RPMI8226 (cell line): ENCODE results near the gene OSGEP.
"Not testable (repeated sequence)": the region's sequence is repeated elsewhere in the genome, so short reads cannot be mapped to it uniquely, and the experiment has no call there.

ENCODE experiments used
- DNase-seq: peaks from one replicate; pipeline ENCODE4 v3.0.0-alpha.2; 2015

Gene OSGEP

DNA sequence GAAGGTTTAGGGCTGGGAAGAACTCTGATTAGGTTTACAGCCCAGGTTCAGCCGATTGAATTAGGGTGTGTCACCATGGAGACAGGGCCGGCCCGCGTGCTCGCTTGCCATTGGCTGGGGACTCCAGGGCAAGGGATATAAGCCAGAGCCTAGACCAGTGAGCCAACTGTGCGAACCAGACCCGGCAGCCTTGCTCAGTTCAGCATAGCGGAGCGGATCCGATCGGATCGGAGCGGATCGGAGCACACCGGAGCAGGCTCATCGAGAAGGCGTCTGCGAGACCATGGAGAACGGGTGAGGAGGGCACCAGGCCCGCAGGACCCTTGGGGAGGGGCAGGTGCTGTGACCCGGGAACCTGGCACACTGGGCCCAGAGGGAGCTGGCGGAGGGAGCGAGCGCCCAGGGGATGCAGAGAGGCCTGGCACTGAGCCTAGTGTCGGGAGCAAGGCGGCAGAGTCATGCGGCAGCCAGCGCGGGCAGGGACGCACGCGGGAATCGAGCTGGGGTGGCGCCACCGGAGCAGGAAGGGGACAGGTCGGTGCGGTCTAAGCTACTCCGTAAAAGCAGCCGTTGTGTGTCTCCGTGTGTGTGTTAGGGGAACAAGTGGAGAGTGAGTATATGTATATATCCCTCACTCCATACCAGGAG is 14.8 kb upstream of the OSGEP start, which contains the start of gene PNP:
TSS of gene PNP (plus strand) at position 165 of the 648 bp plus-strand sequence. CDS start at position 284, 119 bp downstream.
- peak; percentile 91 for DNase-seq

DNA sequence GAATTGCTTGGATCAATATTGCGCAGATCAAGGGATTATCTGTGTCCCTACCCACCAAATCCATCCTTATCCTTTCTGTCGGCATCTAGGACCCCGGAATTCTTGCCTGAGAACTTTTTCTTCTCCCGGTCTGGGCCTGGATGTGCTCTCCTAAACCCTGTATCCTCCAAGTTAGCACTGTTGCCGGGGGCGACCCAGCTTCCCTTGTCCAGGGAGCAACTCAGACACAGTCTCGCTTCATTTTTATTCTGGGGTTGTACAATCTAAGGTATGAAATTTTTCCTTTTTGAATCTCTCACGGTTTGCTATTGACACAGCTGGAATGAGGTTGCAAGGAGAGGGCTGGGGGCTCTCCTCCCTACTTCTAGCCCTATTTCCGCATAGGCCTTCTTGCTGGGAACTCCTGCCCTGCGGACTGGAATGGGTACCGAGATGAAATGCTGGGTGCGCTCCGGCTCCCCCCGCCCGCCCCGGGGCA is 14.2 kb upstream of the OSGEP start:
- no peak for DNase-seq

DNA sequence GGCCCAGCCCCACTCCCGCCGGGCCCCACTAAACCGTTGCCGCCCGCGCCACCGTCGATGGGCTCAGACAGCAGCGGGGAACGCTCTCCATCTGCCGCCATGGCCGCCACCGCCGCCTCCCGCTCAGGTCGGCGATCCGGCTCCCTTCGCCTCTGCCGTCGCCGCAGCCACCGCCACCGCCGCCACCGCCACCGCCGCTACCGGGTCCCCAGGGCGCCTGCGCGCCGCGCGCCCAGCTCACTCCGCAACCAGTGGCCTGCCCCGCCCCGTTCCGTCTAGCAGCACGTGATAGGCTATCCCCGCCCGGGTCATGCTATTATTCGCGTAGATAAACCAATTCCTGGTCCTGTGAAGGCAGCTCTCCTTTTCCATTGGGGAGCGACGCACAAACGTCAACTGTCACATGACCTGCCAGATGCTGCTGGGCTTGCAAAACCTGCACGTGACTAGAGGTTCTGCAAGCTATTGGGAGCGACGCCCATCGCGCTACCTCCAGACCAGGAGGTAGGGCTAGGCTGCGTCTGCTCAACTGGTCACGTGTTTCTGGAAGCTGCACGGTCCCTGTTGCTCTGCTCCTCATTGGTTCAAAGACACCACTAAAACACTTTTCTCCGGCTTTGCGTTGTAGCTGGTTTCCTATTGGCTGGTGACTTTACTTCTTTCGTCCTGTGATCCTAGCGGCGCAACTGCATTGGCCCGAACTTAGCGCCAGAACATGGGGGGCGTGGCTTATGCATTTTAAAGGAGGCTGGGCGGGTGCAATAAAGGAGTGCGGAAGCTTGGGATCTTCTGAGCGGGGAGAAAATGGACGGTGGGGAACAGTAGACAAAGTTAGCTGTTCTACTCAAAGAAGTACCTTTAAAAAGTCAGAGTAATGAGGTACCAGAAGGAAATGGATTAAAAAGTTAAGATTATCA is 6.9 kb upstream of the OSGEP start, which contains the start of gene PIP4P1:
TSS of gene PIP4P1 (minus strand) at position 210 of the 917 bp plus-strand sequence. CDS start at position 101, 109 bp downstream.
- DNase-seq: peak; percentile 97

DNA sequence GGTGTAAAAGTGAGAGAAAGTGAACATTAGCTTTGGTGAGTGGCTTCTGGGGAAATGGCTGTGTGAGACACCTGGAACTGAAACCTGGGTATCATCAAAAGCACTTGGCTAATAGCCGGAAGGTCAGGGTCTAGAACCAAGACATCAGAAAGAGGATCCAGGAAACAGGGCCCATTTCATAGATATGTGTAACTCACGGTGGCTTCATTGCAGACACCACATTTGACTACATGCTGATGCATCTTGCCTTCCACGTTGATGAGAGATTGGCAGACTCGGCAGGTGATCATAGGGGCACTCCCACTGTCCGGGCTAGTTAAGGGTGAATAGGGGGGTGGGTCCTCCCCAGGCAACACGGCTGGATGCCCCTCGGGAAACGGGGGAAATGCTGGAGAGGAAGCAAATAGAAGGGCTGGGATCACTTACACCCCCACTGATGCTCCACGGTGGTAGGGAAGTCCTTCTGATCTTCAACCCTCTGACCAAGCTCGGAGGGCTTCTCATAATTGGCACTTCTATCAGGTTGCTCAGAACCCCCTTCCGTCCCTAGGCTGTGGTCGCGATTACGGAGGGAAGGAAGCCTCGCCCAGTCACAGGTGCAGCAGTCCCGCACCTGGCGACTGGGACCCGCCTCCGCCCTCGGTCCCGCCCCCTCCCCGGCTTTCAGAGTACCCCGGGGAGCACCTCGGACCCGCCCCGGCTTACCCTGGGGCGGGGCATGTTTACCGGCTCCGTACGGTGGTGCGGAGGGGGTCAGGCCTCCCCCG is 6.0 kb upstream of the OSGEP start:
- DNase-seq: peak; percentile 81

DNA sequence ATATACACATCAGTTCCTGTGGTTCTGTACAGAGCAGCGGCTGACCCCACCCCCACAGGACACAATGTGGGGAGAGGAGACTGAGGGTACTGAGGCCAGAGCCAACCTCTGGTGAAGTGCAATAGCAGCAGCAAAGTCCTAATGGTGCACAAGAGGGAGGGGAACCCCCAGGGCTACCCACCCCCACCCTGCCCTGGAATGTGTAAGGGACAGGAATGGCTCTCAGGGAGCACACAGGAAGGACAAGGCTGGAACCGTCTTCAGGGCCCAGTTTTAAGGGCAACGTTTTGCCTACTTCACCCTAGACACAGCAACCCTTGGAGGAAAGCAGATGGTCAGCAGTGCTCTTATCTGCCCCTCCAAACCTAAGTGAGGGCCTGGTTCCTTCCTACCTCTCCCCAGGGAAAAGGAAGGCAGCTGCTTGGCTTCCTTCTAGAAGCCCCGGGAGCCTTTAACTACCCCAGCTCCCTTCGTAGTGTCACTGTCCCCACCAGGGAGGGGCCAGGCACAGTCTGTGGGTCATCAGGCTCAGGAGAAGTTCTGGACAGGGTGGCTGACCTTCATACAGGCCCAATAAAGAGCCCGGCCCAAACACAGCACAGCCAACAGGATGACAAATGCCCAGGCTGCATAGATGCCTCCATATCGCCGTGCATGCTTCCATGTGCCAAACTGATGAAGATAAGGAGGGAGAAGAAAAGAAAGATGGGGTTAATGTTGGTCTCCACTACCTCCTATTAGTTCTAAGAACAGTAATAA is 3.6 kb upstream of the OSGEP start:
- DNase-seq: no peak

DNA sequence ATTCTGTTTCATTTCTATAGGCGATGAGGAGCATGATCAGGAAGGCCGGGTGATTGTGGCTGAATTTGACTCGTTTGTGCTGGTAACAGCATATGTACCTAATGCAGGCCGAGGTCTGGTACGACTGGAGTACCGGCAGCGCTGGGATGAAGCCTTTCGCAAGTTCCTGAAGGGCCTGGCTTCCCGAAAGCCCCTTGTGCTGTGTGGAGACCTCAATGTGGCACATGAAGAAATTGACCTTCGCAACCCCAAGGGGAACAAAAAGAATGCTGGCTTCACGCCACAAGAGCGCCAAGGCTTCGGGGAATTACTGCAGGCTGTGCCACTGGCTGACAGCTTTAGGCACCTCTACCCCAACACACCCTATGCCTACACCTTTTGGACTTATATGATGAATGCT is 2.4 kb upstream of the OSGEP start:
- DNase-seq: no peak

DNA sequence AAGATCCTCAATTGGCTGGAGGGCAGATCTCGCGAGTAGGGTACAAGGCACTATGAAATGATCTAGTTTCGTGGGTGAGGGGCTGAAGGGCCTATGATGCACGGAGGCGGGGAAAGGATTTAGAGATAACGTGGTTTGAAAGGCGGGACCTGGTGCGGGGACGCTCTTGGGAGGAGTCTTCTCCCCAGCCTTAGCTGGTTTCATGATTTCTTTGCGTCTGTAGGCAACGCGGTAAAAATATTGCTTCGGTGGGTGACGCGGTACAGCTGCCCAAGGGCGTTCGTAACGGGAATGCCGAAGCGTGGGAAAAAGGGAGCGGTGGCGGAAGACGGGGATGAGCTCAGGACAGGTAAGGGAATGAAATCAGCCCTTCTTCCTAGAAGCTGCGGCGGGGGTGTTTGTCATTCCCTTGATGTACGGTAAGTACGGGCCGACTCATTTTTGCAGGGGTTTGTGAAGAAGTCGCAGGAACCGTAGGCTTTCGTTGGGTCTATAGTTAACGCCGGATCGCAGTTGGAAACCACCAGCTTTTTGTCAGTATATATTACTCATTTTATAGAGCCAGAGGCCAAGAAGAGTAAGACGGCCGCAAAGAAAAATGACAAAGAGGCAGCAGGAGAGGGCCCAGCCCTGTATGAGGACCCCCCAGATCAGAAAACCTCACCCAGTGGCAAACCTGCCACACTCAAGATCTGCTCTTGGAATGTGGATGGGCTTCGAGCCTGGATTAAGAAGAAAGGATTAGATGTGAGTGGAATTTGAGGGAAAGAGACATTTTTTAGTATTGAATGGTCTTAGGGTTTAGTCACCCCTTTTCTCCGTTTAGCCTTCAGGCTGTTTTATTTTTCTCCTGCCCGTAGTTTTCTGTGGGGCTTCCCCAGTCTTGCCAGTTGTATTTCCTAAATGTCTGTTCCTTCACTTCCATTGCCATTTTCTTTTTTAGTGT is 1.0 kb upstream of the OSGEP start:
- peak; percentile 75 for DNase-seq

DNA sequence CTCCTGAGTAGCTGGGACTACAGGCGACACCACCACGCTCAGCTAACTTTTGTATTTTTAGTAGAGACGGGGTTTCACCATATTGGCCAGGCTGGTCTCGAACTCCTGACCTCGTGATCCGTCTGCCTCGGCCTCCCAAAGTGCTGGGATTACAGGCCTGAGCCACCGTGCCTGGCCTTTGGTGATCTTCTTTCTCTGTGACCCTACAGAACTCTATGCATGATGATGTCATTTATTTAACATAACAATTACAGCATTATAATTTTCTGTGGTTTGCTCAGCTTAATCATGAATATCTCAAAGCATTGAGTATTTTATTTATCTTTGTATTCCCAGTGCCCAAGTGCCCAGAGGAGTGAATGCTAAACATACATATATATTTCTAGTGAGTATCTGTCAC is 1.8 kb downstream of the OSGEP start:
- DNase-seq: not testable (repeated sequence)

DNA sequence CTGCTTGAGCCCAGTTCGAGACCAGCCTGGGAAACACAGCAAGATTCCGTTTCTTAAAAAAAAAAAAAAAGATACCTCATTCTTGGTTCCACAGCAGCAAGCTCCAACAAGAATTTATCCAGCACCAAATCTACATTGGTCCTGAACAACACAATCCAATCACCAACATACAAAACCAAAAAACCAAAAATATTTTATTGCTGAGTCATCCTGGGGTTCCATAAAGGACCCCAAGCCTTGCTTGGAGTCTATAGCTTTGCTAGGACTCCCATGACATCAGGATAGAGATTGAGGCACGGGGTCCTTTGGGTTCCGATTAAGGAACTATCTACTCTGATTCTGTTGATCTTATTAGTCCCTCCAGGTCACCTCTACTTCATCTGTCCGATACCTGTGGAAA is 7.7 kb downstream of the OSGEP start:
- DNase-seq: no peak

DNA sequence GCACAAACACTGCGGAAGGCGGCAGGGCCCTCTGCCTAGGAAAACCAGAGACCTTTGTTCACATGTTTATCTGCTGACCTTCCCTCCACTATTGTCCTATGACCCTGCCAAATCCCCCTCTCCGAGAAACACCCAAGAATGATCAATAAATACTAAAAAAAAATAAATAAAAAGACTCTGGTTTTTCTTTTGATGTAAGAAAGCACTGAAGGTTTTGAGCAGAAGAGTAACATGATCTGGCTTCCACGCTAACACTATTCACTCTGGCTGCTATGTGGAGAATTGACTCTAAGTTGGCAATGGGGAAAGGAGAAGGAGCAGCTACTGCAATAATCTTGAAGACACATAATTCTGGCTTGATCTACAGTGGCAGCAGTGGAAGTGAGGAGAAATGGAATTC is 11.0 kb downstream of the OSGEP start:
- DNase-seq: not testable (repeated sequence)

DNA sequence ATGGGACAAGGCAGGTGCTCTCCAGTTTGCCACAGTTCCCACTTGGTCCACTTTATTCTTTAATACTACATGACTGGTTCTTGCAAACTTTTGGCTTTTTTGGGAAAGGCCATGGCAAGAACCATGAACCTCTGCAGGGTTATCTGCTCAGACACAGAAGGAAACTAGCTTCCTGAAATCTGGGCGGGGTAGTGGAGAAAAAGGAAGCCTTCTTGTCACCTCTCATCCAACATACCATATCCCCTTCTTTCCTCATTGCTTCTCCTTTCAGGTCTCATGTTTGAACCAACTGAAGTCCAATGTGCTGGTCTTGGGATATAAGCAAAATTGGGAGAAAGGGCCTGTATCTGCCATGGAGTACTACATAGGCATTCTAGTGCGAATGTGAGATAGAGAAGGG is 13.2 kb downstream of the OSGEP start:
- DNase-seq: no peak

DNA sequence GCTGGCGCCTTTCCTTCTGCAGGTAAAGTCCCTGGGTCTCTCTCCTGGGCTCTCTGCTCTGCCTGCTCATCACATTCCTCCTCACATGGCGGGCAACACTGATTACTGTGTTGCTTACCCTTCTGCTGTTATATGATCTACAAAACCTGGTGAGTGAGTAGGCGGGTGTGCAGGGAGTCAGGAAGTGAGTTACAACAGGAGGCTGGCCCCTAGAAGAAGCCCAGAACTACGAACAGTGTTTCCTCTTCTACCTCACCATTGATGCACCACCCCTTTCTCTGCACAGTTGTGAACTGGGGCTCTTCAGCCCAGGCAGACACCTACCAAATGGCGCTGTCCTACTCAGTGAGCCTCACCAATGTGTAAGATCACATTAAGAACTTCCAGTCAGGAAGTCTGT is 13.7 kb downstream of the OSGEP start:
- no peak for DNase-seq

DNA sequence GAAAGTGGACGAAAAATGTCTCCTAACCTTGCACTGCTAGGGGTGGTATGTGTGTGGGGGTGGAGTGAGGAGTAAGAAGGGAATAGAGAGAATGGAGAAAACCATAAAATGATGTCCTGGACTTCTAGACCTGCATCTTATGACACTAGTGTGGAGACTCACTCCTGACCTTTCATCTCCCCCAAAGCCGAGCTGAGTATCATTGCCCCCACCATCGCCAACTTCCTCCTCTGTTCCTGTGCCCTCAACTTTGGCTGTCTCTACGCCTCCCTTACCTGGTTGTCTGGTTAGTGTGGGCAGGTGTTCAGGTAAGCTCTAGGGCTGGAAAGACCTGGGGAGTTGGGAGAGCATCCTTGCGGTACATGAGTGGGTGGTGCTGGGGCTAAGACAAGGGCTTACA is 14.1 kb downstream of the OSGEP start:
- DNase-seq: no peak

DNA sequence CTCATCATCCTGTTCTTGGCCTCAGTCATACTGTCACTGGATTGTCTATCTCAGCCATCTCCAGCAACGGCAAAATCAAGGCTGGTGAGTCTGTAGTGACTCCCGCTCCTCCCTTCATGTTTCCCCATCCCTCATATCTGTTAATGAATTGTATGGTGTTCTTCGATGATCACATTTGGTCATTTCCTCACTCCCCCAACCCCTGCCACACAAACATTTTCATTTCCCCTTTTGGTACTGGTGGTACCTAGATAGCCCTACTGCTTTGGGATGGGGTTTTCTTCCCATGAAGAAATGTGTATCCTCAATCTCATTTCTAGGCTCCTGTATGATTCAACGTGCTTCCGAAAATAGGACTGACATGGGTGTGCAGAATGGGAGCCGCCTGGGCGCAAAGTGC is 15.9 kb downstream of the OSGEP start:
- DNase-seq: no peak

DNA sequence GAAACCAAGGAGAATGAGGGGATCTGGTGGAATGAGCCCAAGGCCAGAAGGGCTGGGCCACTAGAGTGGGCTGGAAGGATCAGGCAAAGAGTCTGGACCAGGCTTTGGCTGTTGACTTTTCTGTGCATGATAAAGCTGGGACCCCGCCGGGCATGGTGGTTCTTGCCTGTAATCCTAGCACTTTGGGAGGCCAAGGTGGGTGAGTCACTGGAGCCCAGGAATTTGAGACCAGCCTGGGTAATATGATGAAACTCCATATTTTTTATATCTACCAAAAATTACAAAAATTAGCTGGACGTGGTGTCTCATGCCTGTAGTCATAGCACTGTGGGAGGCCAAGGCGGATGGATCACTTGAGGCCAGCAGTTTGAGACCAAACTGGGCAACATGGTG is 18.3 kb downstream of the OSGEP start:
- no peak for DNase-seq

DNA sequence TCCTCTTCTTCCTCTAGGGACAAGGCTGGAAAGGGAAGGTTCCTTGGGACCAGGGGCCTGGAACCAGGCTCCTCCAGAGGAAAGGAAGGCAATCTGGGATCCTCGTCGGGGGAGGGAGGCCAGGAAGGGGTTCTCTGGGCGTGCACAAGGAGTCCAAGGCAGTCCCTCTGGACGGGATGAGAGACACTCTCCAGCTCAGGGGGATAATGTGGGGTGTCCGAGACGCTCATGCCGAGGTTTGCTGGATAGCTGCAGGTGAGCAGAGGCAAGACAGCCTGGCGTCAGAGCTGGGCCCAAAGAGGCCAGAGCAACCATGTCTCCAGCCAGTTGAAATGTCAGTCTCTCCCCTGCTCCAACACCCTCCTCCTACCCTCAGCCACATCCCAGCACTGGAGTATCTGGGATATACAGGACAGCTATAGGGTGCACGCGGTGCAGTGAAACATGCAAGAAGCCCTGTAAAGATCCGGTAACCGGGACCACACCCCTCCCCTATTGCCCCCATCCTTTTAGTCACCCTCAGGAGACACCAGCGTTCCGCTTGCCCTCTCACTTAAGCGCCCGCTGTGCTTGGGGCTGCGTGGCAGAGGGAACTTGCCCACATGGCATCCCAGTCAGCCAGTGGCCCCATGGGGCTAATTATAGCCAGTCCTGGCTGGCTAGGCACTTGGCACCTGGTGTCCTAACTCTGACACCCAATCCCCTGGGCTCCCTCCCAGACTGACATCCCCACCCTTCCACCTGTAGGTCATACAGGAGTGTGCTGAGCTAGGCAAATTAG is 18.8 kb downstream of the OSGEP start, which contains the start of gene KLHL33:
TSS of gene KLHL33 (minus strand) at position 585 of the 781 bp plus-strand sequence. CDS start at position 230, 355 bp downstream.
- DNase-seq: no peak

DNA sequence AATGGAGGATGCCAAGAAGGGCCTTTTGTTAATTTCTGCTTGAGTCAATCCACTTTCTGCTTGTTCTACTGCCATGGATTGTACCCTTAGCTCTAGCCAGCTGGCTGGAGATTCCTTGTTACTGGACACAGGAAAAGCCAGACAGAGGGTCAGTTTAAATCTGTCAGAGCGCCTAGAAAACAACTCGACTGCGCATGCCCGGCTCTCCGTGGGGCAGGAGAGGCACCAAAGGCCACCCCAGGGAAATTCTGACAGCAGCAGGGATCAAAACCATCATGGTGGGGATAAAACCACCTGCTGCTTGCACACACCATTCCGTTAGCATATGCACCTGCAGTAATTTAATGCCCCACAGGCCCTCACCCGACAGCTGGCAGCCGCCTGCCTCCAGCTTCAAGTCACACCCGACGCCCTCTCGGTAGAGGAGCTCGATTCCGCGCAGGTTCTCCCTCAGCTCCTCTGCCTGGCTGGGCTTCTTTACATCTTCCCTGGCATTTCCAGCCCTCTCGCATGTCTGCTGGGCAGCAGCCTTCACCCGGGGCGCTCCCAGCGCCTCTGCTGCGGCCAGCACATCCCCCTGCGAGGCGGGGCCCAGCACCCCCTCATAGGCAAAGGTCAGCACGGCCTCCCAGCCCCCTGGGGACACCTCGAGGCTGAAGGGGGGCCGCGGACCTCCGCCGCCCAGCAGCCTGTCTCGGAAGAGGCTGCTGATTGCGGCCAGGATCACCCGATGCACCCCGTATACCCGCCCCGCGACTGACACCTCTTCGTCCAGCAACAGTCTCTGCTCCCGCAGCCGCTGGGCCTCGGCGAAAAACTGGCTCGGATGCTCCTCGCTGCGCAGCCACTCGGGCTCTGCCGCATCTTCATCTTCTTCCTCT is 19.7 kb downstream of the OSGEP start:
- DNase-seq: no peak

DNA sequence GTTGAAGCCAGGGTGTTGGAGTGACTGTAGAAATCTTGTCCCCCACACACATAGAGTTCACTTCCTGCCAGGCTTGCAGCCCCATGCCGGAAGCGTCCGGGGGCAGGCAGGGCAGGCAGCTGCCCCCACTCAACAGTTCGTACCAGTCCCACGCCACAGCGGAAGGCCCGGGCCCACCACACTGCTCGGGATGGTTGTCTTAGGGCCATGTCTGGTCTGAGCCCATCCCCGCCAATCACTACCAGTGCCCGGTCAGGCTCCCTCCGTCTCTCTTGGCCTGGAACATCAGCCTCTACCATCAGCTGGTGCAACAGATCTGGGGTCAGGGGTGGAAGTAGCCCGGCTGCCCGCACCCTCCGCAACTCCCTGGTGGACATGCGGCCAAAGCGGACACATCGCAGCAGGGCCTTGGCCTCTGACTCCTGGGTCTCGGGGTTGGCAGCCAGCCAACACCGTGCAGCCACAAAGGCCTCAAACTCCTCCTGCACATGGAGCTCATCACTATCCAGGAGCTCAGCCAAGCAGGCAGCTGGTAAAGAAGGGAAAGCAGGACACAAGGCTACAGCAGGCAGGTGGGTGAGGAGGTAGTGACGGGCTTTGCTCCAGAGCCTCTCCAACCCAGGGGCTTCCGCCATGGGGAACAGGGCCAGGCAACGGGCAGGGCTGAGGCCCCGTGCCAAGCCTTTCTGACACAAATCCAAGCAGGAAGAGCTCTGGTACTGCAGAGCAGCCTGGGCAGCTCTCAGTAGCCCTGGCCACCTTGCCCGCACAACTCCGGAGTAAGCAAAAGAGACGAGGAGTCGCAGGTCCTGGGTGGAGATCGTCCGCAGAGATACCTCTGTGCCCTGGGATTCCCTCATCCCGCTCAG is 24.6 kb downstream of the OSGEP start:
- no peak for DNase-seq
